SK-N-SH treated with all-trans-retinoic acid at 6 μM for 48 hours (cell line): Measurements from ENCODE around the gene TANGO2.

Source experiments
- ATAC-seq: fragments of 200-7000 bp; cut with Tn5 transposase; 3 replicates; pipeline ENCODE4 v1.9.1; 2020; ENCODE audit warnings: mild to moderate bottlenecking, moderate library complexity
- ARNTL ChIP-seq: fragments of 450-650 bp; formaldehyde crosslinking; IDR thresholded peaks from 2 replicates; pipeline ENCODE4 v1.5.0; 2020; ENCODE audit warnings: low read depth, mild to moderate bottlenecking, moderate library complexity, borderline replicate concordance
- BACH2 ChIP-seq: fragments of 250-450 bp; sonication (Bioruptor Pico); IDR thresholded peaks from 2 replicates; pipeline ENCODE4 v1.9.0; 2021; ENCODE audit warnings: mild to moderate bottlenecking, borderline replicate concordance
- CSDC2 ChIP-seq: fragments of 250-450 bp; sonication (Bioruptor Pico); IDR thresholded peaks from 2 replicates; pipeline ENCODE4 v1.5.0; 2020; ENCODE audit warnings: mild to moderate bottlenecking, moderate library complexity
- GLIS3 ChIP-seq: fragments of 250-450 bp; sonication (Bioruptor Pico); IDR thresholded peaks from 2 replicates; pipeline ENCODE4 v1.5.0; 2020; ENCODE audit warnings: mild to moderate bottlenecking, moderate library complexity
- ISL1 ChIP-seq: fragments of 250-450 bp; sonication (Bioruptor Pico); IDR thresholded peaks from 2 replicates; pipeline ENCODE4 v2.1.2; 2022; ENCODE audit warnings: mild to moderate bottlenecking, moderate library complexity
- OSR1 ChIP-seq: fragments of 250-450 bp; sonication (Bioruptor Pico); IDR thresholded peaks from 2 replicates; pipeline ENCODE4 v1.8.0; 2022; ENCODE audit warnings: moderate library complexity, mild to moderate bottlenecking, inconsistent platforms
- PPARA ChIP-seq: fragments of 250-450 bp; sonication (Bioruptor Pico); IDR thresholded peaks from 2 replicates; pipeline ENCODE4 v1.5.0; 2020; ENCODE audit warnings: mild to moderate bottlenecking, borderline replicate concordance
- RARB ChIP-seq: fragments of 250-450 bp; sonication (Bioruptor Pico); IDR thresholded peaks from 2 replicates; pipeline ENCODE4 v1.8.0; 2021; ENCODE audit warnings: mild to moderate bottlenecking, moderate library complexity
- SNAI2 ChIP-seq: fragments of 250-450 bp; sonication (Bioruptor Pico); IDR thresholded peaks from 2 replicates; pipeline ENCODE4 v1.5.0; 2020; ENCODE audit warnings: mild to moderate bottlenecking, moderate library complexity
- TCF4 ChIP-seq: fragments of 250-450 bp; sonication (Bioruptor Pico); IDR thresholded peaks from 2 replicates; pipeline ENCODE4 v1.8.0; 2021; ENCODE audit warnings: mild to moderate bottlenecking, moderate library complexity, borderline replicate concordance
- TOX ChIP-seq: fragments of 250-450 bp; sonication (Bioruptor Pico); IDR thresholded peaks from 2 replicates; pipeline ENCODE4 v1.8.0; 2021; ENCODE audit warnings: mild to moderate bottlenecking, moderate library complexity, borderline replicate concordance
- ZC3H10 ChIP-seq: fragments of 250-450 bp; sonication (Bioruptor Pico); IDR thresholded peaks from 2 replicates; pipeline ENCODE4 v1.5.1; 2021; ENCODE audit warnings: mild to moderate bottlenecking, moderate library complexity
- ZFP3 ChIP-seq: fragments of 250-450 bp; sonication (Bioruptor Pico); IDR thresholded peaks from 2 replicates; pipeline ENCODE4 v1.5.0; 2020; ENCODE audit warnings: mild to moderate bottlenecking, moderate library complexity
- ZFP30 ChIP-seq: fragments of 450-650 bp; formaldehyde crosslinking; IDR thresholded peaks from 2 replicates; pipeline ENCODE4 v1.5.0; 2022; ENCODE audit warnings: mild to moderate bottlenecking, moderate library complexity
- ZNF565 ChIP-seq: fragments of 450-650 bp; formaldehyde crosslinking; conservative IDR thresholded peaks from 2 replicates; pipeline ENCODE4 v1.5.0; 2020; ENCODE audit warnings: low read depth, mild to moderate bottlenecking, moderate library complexity
- ZNF70 ChIP-seq: fragments of 450-650 bp; formaldehyde crosslinking; IDR thresholded peaks from 2 replicates; pipeline ENCODE4 v1.5.0; 2020; ENCODE audit warnings: mild to moderate bottlenecking, moderate library complexity
- ZNF8 ChIP-seq: fragments of 450-650 bp; formaldehyde crosslinking; IDR thresholded peaks from 2 replicates; pipeline ENCODE4 v1.5.0; 2020; ENCODE audit warnings: mild to moderate bottlenecking, moderate library complexity
- TF ChIP-seq, protein P1 (sequence below): fragments of 250-450 bp; sonication (Bioruptor Pico); IDR thresholded peaks from 2 replicates; pipeline ENCODE4 v1.5.1; 2021; ENCODE audit warnings: mild to moderate bottlenecking, moderate library complexity
- TF ChIP-seq, protein P2 (sequence below): fragments of 250-450 bp; sonication (Bioruptor Pico); IDR thresholded peaks from 2 replicates; pipeline ENCODE4 v1.5.1; 2020; ENCODE audit warnings: low read depth, mild to moderate bottlenecking, moderate library complexity
- TF ChIP-seq, protein P3 (sequence below): fragments of 250-450 bp; sonication (Bioruptor Pico); IDR thresholded peaks from 2 replicates; pipeline ENCODE4 v1.8.0; 2020; ENCODE audit warnings: mild to moderate bottlenecking, moderate library complexity, borderline replicate concordance

TANGO2 gene

DNA sequence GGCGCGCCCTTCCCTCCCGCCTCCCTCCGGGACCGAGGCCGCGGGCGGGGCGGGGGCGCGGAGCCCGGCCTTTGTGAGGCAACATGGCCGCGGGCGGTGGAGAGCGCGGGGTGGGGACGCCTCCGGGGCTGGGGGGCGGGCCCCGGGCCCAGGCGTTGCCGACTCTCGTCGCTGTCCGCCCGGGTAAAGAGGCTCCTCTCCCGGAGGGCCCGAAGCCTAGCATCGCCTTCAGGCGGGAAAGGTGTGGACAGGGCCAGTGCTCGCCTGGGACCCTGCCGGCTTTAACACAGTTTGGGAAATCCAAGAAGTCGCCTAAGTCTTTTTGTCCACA, 59.5 kb downstream of the TANGO2 start:
- TF ChIP-seq GLIS3 (CRISPR knock-in tag) (no peak), PPARA (CRISPR knock-in tag) (no peak), ZNF565 (no peak)
- TF ChIP-seq, protein P1, sequence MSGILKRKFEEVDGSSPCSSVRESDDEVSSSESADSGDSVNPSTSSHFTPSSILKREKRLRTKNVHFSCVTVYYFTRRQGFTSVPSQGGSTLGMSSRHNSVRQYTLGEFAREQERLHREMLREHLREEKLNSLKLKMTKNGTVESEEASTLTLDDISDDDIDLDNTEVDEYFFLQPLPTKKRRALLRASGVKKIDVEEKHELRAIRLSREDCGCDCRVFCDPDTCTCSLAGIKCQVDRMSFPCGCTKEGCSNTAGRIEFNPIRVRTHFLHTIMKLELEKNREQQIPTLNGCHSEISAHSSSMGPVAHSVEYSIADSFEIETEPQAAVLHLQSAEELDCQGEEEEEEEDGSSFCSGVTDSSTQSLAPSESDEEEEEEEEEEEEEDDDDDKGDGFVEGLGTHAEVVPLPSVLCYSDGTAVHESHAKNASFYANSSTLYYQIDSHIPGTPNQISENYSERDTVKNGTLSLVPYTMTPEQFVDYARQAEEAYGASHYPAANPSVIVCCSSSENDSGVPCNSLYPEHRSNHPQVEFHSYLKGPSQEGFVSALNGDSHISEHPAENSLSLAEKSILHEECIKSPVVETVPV (CRISPR knock-in tag), result no peak
- peak; percentile 53 for ATAC-seq

DNA sequence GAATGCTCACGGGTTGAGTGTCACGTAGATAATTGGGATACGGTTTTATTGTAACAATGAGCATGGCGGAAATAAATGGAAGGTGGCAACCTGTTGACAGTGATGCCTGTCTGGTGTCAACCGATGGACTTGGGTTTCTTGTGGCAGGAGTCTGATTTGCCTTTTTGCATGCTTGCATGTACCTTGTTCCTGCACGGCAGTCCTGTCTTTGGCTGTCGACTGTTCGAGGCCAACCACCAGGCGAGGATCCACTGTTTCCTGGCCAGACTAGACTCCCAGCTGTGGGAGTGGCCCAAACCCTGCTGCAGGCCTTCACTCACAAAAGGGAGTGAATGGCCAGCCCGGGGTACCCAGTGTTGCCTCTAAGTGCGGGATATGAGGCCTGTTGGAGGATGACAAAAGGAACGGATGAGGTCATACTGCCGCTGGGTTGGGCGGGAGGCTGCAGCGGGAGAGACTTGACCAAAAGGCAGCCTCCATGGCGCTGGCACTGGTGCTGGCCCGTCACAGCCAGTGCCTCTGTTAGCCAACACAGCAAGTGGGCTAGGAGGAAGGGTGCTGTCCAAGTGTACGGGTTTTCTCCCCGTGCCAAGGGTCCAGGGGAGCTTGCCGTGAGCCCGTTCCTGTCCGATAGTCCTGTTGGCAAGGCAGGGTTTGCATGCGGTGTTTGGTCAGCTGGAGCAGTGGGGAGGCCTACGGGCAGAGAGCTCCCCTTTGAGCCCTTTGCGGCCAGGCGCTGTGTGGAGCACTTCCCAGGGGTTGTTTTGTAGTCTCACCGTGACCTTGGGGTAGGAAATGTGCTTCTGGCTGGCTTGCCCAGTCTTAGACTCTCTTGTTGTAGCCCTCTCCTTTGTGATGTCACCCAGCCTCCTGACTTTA, 60.1 kb downstream of the TANGO2 start:
- peak; percentile 28 for ATAC-seq

DNA sequence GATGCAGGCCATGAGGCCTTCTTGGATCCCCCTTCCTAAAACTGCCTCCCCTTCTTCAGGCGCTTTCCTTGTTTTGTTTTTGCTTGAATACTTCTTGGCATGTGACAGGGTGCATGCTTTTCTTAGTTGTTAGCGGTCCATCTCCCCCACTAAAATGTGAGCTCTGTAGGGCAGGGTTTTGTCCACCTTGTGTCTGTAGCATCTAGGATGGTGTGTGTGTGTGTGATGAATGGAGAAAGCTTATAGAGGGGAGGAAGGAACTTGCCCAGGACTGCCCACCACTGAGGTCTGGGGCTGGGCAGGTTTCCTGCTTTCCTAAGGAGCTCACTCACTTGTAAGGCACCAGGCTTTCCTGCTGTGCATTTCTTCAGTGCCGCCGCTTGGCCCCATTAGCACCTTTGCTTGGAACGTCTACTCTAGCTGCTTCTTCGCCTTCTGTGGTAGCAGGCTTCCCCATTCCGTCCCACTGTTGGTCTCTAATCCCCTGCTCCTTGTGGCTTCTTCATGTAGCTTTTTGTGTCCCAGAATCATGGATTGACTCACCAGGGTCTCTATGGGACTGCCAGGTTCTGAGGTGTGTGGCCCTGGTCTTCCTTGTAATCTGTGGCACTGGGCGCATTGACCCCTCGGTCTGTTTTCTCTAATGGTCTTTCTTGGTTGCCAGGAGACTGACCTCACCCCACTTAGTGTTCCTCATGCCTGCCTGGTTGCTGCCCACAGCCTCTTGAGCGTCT, 62.4 kb downstream of the TANGO2 start:
- no peak for TF ChIP-seq ISL1
- TF ChIP-seq ARNTL, result no peak
- no peak for TF ChIP-seq PPARA (CRISPR knock-in tag)
- TF ChIP-seq CSDC2, result no peak
- ATAC-seq, result no peak

More for the DNA sequence above, 60.1 kb downstream of the TANGO2 start:
- TF ChIP-seq ZFP3, result peak; percentile 48; the same call in 1 of the 2 replicates
- no peak for TF ChIP-seq ZNF8
- TF ChIP-seq ARNTL, result no peak

DNA sequence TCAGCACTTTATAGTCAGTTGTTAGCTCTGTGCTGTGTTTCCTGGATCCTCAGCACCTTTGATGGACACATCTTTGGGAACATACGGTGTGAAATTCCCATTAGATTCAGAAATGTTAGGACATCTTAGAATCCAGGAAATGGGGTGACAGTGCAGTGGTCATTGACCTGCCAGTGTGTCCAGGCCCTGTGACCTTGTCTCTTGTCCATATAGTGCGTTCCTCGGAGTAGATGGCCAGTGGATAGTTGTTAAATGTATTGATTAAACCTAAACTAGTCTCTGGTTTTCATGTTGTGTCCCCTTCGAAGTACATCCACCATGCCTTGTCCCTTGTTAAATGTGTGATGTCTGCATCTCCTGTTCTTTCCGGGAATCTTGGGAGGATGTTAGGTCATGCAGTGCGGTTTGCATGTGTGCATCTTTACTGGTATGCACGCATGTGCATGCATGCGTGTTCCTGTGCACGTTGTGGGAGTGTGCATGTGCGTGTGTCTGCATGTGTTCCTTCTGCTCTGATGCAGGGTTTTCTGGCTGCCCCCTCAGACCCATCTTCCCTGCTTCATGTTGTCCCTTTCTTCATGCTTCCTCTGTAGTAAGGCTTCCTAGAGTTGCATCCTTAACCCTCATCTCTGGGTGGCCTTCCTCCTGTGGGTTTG, 63.1 kb downstream of the TANGO2 start:
- no peak for ATAC-seq
- TF ChIP-seq SNAI2 (CRISPR knock-in tag) (no peak), CSDC2 (no peak), ISL1 (no peak), TOX (CRISPR knock-in tag) (no peak), ZNF8 (no peak), RARB (CRISPR knock-in tag) (no peak), ARNTL (no peak), GLIS3 (CRISPR knock-in tag) (no peak), OSR1 (CRISPR knock-in tag) (no peak), ZNF565 (no peak), TCF4 (no peak), ZNF70 (CRISPR knock-in tag) (no peak), ZC3H10 (CRISPR knock-in tag) (no peak)
- TF ChIP-seq, protein P2, sequence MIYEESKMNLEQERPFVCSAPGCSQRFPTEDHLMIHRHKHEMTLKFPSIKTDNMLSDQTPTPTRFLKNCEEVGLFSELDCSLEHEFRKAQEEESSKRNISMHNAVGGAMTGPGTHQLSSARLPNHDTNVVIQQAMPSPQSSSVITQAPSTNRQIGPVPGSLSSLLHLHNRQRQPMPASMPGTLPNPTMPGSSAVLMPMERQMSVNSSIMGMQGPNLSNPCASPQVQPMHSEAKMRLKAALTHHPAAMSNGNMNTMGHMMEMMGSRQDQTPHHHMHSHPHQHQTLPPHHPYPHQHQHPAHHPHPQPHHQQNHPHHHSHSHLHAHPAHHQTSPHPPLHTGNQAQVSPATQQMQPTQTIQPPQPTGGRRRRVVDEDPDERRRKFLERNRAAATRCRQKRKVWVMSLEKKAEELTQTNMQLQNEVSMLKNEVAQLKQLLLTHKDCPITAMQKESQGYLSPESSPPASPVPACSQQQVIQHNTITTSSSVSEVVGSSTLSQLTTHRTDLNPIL (CRISPR knock-in tag), result no peak

DNA sequence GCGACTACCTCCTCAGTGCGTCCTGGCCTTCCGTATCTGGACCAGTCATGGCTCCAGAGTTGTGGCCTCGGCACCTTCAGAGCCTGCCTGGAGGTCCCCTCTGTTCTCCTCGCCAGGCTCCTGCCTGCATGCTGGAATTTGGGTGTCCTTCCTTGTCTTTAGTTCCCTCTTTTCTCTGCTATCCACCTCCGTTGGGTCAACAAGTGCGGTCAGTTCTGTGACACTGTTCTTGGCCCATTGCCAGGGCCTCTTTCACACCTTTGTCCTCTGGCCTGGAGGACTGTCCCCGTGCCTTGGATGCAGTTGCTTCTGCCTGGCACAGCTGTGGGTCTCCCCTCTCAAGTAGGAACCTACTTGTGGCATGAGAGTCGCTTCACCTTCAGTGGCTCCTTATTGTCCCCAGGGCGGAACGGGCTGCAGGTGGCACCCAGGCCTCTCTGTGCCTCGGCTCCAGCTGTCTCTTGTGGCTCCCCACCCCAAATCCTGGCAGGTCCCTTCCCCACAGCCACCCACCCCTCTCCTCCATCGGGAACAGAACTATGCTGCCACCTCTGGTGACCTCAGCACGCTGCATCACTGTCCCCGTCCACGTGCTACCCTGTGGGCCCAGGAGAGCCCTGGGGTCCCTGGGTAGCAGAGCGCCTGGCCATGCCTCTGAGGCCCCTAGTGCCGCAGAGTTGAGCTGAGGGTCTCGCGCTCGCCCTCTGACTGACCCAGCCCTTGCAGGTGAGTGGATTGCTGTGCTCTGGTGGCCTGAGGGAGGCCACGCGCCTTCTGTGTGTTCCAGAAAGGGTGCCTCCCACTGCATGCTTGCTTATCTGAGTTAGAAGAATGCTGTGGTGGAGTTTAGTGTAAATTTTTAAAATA, 63.9 kb downstream of the TANGO2 start:
- ATAC-seq, result peak; percentile 38; the same call in 2 of the 3 replicates
- no peak for TF ChIP-seq CSDC2

DNA sequence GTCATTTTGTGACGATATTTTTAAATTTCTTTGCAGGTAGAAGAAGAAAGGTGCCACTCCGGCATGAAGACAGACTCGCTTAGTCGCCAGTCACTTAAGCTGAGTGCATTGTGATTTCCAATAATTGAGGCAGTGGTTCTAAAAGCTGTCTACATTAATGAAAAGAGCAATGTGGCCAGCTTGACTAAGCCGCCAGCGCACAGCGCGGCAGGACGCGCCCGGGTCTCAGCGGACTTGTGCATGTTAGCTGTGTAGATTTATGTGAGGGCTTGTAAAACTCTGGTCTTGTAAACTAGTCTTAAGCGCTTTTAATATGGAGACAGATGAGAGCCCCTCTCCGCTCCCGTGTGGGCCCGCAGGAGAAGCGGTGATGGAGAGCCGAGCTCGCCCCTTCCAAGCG, 64.7 kb downstream of the TANGO2 start:
- TF ChIP-seq ZNF8 (no peak), TCF4 (no peak), BACH2 (no peak), ZFP30 (CRISPR knock-in tag) (no peak)
- TF ChIP-seq, protein P3, sequence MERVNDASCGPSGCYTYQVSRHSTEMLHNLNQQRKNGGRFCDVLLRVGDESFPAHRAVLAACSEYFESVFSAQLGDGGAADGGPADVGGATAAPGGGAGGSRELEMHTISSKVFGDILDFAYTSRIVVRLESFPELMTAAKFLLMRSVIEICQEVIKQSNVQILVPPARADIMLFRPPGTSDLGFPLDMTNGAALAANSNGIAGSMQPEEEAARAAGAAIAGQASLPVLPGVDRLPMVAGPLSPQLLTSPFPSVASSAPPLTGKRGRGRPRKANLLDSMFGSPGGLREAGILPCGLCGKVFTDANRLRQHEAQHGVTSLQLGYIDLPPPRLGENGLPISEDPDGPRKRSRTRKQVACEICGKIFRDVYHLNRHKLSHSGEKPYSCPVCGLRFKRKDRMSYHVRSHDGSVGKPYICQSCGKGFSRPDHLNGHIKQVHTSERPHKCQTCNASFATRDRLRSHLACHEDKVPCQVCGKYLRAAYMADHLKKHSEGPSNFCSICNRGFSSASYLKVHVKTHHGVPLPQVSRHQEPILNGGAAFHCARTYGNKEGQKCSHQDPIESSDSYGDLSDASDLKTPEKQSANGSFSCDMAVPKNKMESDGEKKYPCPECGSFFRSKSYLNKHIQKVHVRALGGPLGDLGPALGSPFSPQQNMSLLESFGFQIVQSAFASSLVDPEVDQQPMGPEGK, result no peak
- ATAC-seq, result no peak
